Testis (tissue), 2 donors: ENCODE data around the gene DRC7.

ENCODE experiments used
- CTCF ChIP-seq, 3 experiments: fragments of 450-650 bp in 2 of 3; fragments of 200-600 bp in 1 of 3; sonication (generic) in 1 of 3; IDR thresholded peaks; one replicate each; pipeline ENCODE4 v1.5.1; 2016 to 2019; ENCODE audit warnings: antibody characterized with exemption in 3 of 3, mild to moderate bottlenecking in 2 of 3, moderate library complexity in 1 of 3
- POLR2A ChIP-seq: fragments of 450-650 bp; IDR thresholded peaks from one replicate; pipeline ENCODE4 v1.6.1; 2017; ENCODE audit warnings: antibody characterized with exemption, mild to moderate bottlenecking, moderate library complexity

- no peak for TF ChIP-seq CTCF (IDR thresholded peaks at IDR 0.05)
- no peak for TF ChIP-seq POLR2A
Measured at GRCh38 chr16:57762365-57763040, 67.9 kb downstream of the DRC7 start.
